ENCODE measurements around the gene RNF34.

RNF34 gene

GRCh38 chr12:121427556-121428050, 27.7 kb downstream of the RNF34 start:
- Histone ChIP-seq H3K4me3 (no peak overlapping the region), H3K27ac (no peak overlapping the region)
- TF ChIP-seq, protein P1, sequence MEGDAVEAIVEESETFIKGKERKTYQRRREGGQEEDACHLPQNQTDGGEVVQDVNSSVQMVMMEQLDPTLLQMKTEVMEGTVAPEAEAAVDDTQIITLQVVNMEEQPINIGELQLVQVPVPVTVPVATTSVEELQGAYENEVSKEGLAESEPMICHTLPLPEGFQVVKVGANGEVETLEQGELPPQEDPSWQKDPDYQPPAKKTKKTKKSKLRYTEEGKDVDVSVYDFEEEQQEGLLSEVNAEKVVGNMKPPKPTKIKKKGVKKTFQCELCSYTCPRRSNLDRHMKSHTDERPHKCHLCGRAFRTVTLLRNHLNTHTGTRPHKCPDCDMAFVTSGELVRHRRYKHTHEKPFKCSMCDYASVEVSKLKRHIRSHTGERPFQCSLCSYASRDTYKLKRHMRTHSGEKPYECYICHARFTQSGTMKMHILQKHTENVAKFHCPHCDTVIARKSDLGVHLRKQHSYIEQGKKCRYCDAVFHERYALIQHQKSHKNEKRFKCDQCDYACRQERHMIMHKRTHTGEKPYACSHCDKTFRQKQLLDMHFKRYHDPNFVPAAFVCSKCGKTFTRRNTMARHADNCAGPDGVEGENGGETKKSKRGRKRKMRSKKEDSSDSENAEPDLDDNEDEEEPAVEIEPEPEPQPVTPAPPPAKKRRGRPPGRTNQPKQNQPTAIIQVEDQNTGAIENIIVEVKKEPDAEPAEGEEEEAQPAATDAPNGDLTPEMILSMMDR (IDR thresholded peaks at IDR 0.05): no peak
- no peak for DNase-seq (ENCODE audit: low spot score)

- TF ChIP-seq, protein P1 (IDR thresholded peaks at IDR 0.05): no peak
- no peak overlapping the region for H3K27ac ChIP-seq
- no peak for DNase-seq (ENCODE audit: low spot score)
- no peak overlapping the region for H3K4me3 ChIP-seq
Observed at GRCh38 chr12:121428883-121429282, 29.0 kb downstream of the RNF34 start.

DNA sequence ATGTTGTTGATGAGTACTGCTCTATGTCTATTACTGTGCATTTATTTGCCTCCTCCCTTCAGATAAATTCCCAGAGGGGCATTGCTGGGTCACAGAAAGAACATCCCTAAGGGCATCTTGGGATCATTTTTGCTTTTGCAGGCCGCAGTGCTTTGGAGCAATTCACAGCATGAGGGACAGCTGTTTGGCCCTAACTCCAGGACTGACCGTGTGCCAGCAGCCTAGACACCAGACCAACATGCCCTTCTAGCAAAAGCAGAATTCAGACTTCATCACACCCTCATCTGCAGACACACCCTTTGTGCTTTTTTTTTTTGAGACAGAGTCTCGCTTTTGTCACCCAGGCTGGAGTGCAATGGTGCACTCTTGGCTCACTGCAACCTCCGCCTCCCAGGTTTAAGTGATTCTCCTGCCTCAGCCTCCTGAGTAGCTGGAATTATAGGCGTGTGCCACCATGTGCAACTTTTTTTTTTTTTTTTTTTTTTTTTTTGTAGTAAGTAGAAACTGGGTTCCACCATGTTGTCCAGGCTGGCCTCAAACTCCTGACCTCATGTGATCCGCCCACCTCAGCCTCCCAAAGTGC, 31.0 kb downstream of the RNF34 start:
- H3K4me3 ChIP-seq: no peak overlapping the region
- TF ChIP-seq, protein P1 (IDR thresholded peaks at IDR 0.05): no peak
- no peak overlapping the region for H3K27ac ChIP-seq
- no peak for DNase-seq (ENCODE audit: low spot score)

- no peak overlapping the region for H3K4me3 ChIP-seq
- TF ChIP-seq, protein P1 (IDR thresholded peaks at IDR 0.05): no peak
- no peak for DNase-seq (ENCODE audit: low spot score)
- H3K27ac ChIP-seq: no peak overlapping the region
Observed at GRCh38 chr12:121432740-121433480, 33.0 kb downstream of the RNF34 start.

DNA sequence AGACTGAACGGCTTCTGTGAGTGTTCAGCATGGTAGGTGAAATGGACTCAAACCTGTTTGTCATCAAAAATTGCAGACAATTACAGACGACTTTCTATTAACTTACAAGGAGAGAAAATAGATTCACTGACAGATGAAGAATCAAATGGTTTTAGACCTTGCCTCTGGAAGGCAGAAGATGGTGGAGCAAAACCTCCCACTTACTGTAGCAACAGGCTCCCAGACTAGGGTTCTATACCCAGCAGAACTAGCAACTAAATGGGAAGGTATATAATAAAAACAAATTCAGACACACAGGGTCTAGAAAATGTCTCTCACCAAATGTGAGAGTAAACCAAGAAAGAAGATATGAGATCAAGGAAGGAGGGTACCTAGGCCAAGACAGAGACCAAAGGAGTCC, 36.8 kb downstream of the RNF34 start:
- Histone ChIP-seq H3K27ac (no peak overlapping the region), H3K4me3 (no peak overlapping the region)
- TF ChIP-seq, protein P1 (IDR thresholded peaks at IDR 0.05): no peak
- no peak for DNase-seq (ENCODE audit: low spot score)

GRCh38 chr12:121438905-121439304, 39.0 kb downstream of the RNF34 start:
- DNase-seq (ENCODE audit: low spot score): no peak
- H3K27ac ChIP-seq: no peak overlapping the region
- TF ChIP-seq, protein P1 (IDR thresholded peaks at IDR 0.05): no peak
- no peak overlapping the region for H3K4me3 ChIP-seq

GRCh38 chr12:121439715-121440114, 39.8 kb downstream of the RNF34 start:
- Histone ChIP-seq H3K4me3 (no peak overlapping the region), H3K27ac (no peak overlapping the region)
- no peak for DNase-seq (ENCODE audit: low spot score)
- TF ChIP-seq, protein P1 (IDR thresholded peaks at IDR 0.05): no peak

All from coronary artery (tissue), 2 donors.